GM12801 (cell line): Measurements from ENCODE around the gene NDUFA11.

Experiments used
- TF ChIP-seq, protein P1 (sequence below): IDR thresholded peaks from one replicate; pipeline ENCODE4 v1.5.1; 2011; ENCODE audit warnings: control low read depth; ENCODE audit not compliant: insufficient read length; ENCODE audit errors: extremely low read depth

NDUFA11 gene

DNA sequence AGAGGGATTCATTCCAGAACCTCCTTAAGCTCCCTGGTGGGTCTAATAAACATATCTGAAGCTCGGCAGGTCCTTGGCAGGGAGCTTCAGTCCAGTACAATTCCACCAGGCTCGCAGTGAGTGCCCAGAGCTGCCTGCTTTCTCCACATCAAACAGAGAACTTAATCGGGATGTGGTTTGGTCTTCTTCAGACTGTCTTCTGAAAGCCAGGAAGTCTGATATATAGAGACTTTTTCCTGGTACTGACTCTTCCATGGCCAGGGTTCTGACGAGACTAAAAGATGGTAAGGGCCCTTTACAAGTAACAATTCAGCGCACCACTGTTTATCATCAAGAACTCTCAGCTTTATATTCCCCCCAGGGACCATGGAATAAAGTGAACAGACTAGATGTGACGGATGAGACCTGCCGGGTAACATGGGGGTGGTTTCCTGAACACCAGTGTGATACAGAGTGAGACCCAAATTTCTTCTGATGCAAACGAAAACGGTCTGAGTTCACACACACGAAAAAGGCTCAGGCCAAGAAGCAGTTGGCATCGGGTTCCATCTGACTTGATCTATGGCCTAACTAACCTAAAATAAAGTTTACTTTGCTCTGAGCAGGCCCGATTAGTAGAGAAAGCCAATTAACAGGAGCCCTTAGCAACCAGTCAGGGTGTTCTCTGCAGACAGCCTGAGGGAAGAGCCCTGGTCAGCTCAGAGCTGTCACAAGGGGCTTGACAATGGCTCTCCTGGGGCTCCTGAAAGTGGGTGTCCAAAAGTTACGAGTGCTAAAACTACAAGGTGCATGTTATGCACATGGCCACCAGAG, 45.4 kb upstream of the NDUFA11 start:
- TF ChIP-seq, protein P1, sequence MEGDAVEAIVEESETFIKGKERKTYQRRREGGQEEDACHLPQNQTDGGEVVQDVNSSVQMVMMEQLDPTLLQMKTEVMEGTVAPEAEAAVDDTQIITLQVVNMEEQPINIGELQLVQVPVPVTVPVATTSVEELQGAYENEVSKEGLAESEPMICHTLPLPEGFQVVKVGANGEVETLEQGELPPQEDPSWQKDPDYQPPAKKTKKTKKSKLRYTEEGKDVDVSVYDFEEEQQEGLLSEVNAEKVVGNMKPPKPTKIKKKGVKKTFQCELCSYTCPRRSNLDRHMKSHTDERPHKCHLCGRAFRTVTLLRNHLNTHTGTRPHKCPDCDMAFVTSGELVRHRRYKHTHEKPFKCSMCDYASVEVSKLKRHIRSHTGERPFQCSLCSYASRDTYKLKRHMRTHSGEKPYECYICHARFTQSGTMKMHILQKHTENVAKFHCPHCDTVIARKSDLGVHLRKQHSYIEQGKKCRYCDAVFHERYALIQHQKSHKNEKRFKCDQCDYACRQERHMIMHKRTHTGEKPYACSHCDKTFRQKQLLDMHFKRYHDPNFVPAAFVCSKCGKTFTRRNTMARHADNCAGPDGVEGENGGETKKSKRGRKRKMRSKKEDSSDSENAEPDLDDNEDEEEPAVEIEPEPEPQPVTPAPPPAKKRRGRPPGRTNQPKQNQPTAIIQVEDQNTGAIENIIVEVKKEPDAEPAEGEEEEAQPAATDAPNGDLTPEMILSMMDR: no peak

DNA sequence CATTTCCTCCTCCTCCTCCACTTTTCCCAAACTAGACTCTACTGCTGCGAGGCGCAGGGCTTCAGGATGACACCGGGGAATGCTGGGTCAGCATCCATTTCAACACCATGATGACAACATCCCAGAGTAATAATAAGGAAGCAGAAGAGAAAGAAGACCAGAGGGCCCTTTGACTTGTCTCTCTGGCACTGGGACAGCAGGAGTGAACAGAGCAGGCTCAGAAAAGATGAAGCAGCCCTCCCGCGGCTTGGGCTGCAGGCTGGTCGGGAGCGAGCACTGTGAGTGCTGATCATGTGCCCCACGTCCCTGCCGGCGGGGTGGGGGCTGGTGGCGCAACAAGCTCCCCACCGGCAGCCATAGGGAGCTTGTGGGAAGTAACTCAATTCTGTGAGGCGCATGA, 43.8 kb upstream of the NDUFA11 start:
- TF ChIP-seq, protein P1: no peak

GRCh38 chr19:5943623-5944022, 40.0 kb upstream of the NDUFA11 start:
- TF ChIP-seq, protein P1: no peak

DNA sequence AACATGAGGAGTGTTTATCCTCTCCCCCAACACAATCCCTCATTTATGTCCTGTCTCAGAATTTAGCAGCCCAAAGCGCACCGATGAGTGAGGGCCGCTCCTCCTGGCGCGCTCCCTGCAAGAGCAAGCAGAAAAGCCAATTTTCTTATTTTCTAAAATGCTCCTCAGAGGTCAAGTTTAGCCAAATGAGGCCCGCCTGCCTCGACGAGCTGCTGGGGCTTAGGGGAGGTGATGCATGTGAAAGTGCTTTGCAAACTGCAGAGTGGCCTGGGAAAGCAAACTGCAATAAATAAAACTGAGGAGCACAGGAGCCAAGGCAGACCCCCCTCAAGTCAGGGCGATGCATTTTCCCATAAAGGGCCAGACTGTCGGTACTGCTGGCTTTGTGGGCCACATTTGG, 39.5 kb upstream of the NDUFA11 start:
- TF ChIP-seq, protein P1: no peak

- TF ChIP-seq, protein P1: no peak
These were observed 38.1 kb upstream of the NDUFA11 start for GRCh38 chr19:5941673-5942072.

GRCh38 chr19:5940260-5941208, 36.9 kb upstream of the NDUFA11 start:
- TF ChIP-seq, protein P1: no peak

- TF ChIP-seq, protein P1: no peak
These were observed 34.0 kb upstream of the NDUFA11 start for GRCh38 chr19:5937550-5937949.
